ENCODE results near the gene TKTL1. TPM values are rescaled to one million over a fixed set of nuclear protein-coding genes. Genes with fewer than 3 reads are reported as not detected.

Gene TKTL1
- total RNA-seq, 2 donors from 2014 or later = 1.1 to 4.0 TPM

DNA sequence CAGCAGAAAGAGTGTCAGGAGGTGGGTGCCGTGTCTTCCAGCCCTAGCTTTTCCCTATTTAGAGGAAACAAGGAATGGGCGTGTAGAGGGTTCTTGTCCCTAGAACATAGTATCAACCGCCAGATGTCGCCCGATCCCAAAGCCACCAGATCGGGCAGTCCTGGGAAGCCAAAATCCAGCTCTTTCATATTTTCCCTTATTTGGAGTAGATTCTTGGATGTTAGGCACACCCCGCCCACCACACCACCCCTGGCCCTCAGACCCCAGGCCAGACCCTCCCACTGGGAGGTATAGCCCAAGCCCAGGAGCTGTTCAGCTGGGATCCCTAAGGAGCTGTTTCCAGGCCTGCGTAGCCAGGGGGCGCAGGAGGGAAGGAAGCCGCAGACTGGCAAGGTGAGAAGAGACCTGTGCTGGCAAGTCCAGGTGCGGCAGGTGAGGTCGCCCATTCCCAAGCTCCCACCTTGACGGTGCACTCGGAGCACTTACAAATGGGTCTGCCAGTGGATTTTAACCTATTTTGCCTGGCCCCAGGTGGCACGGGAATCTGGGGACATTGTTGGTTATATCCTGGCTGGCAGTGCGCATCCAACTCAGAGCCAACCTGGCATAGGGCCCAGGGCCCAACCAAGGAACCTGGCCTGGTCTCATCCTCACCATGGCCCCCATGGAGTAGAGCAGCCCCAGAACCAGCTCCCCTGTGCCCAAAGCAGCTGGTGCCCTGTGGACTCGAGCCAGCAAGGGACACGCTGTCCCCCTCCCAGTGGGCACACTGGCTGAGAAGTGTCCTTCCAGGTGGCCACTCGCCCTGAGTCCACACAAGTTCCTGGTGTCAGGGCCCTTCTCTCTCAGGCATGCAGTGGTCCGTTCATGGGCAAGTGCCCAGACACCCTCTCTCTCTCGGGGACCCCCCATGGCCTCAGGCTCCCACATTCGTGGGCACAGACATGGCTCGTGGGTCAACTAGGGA lies 78.0 kb downstream of the TKTL1 start:
- Histone ChIP-seq H3K9me3 (no peaks in the 10 kb centered on the region), H3K36me3 (peaks cover 15% of the 10 kb centered on the region), H3K4me1 (peaks cover 0 to 25% of the 10 kb centered on the region in 2 donors), H3K27ac (peak overlapping the region; percentile 84 to 96), H3K4me3 (peak overlapping the region; percentile 74 to 78), H3K27me3 (no peaks in the 10 kb centered on the region)
- DNase-seq (ENCODE audit: low spot score) = peak; percentile 81
- TF ChIP-seq, protein P1, sequence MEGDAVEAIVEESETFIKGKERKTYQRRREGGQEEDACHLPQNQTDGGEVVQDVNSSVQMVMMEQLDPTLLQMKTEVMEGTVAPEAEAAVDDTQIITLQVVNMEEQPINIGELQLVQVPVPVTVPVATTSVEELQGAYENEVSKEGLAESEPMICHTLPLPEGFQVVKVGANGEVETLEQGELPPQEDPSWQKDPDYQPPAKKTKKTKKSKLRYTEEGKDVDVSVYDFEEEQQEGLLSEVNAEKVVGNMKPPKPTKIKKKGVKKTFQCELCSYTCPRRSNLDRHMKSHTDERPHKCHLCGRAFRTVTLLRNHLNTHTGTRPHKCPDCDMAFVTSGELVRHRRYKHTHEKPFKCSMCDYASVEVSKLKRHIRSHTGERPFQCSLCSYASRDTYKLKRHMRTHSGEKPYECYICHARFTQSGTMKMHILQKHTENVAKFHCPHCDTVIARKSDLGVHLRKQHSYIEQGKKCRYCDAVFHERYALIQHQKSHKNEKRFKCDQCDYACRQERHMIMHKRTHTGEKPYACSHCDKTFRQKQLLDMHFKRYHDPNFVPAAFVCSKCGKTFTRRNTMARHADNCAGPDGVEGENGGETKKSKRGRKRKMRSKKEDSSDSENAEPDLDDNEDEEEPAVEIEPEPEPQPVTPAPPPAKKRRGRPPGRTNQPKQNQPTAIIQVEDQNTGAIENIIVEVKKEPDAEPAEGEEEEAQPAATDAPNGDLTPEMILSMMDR (IDR thresholded peaks at IDR 0.05) = peak; percentile 49 to 75

DNA sequence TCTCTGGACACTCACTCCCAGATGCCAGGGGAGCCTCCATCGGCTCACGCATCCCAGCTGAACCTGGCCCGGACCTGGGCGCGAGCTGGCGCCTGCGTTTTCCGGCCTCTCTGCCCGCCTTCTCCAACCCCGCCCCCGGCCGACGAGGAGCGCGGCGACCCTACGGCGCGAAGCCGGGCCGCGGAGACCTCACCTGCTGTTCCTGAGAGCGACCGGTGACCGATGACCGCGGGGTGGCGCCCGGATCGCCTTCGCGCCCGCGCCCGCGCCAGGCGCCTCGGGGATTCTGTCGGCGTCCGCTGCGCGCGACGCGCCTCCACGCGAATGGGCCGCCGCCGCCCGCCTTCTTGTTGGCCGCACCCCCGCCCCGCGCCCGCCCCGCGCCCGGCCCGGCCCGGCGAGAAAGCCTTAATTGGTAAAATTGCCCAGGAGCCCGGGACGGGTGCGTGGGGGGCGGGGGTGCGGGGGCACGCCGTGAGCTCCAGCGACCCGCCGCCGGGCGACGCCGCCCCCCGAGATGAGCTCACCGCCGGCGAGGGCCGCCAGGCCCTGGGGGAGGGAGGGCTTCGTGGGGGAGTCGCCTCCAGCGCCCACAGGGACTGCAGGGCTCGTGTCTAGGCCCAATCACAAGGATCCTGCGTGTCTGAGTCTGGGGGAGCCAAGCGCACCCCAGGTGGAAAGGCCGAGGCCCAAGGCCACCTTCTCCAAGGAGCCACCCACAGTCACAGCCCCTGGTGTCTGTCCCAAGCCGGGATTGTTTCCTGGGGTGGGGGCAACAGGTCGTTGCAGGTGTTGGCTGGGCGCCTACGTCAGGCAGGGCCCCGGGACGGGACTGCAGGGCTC lies 78.9 kb downstream of the TKTL1 start, which contains the start of gene FLNA:
FLNA (minus strand) TSS at position 322 of the 843 bp plus-strand sequence. CDS start 3,389 bp downstream, outside the sequence.
- Histone ChIP-seq H3K27ac (peak within 1 kb of the TSS; percentile 84 to 96), H3K27me3 (no peaks in the 10 kb centered on the region), H3K4me1 (peaks cover 0 to 25% of the 10 kb centered on the region in 2 donors), H3K4me3 (peak within 1 kb of the TSS; percentile 74 to 78), H3K9me3 (no peaks in the 10 kb centered on the region), H3K36me3 (peaks cover 9% of the 10 kb centered on the region)
- DNase-seq (ENCODE audit: low spot score) = no peak
- TF ChIP-seq, protein P1 (IDR thresholded peaks at IDR 0.05) = no peak

DNA sequence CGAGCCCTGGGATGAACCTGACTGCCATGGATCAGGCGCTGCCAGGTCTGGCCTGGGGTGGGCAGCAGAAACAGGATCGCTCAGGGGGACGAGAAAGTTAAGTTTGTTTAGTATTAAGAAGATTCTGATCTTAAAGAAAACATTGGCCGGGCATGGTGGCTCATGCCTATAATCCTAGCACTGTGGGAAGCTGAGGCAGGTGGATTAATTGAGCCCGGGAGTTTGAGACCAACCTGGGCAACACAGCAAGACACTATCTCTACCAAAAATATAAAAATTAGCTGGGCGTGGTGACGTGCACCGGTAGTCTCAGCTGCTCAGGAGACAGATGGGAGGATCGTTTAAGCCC lies 79.5 kb downstream of the TKTL1 start:
- H3K36me3 ChIP-seq = peaks cover 8% of the 10 kb centered on the region
- H3K27ac ChIP-seq = peak overlapping the region; percentile 84 to 96
- TF ChIP-seq, protein P1 (IDR thresholded peaks at IDR 0.05) = no peak
- peak overlapping the region; percentile 74 to 78 for H3K4me3 ChIP-seq
- no peak for DNase-seq (ENCODE audit: low spot score)
- H3K9me3 ChIP-seq = no peaks in the 10 kb centered on the region
- peaks cover 0 to 27% of the 10 kb centered on the region in 2 donors for H3K4me1 ChIP-seq
- H3K27me3 ChIP-seq = no peaks in the 10 kb centered on the region

DNA sequence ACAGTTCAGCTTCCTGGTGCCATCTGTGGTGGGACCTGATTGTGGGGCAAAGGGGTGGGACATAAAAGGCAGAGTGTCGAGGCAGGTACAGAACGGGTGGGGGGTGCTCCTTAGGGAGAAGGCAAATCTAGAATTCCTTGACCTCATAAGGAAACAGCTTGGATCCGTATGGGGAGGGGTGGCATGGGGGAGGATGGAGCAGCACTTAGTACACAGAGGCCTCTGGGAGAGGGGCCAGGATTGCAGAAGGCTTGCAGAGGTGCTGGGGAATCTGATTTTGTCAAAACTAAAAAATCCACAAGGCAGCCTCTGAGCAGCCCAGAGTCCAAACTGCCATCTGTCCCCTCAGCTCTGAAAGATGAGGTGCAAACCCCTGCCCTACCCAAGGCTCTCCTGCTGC lies 81.2 kb downstream of the TKTL1 start:
- Histone ChIP-seq H3K4me3 (no peak overlapping the region), H3K4me1 (peaks cover 0 to 37% of the 10 kb centered on the region in 2 donors)

More for the DNA sequence above, 81.2 kb downstream of the TKTL1 start:
- Histone ChIP-seq H3K27me3 (no peaks in the 10 kb centered on the region), H3K9me3 (no peaks in the 10 kb centered on the region), H3K36me3 (no peaks in the 10 kb centered on the region), H3K27ac (peak overlapping the region; percentile 93 to 96)
- TF ChIP-seq, protein P1 (IDR thresholded peaks at IDR 0.05) = no peak
- DNase-seq (ENCODE audit: low spot score) = no peak
